Skeletal muscle tissue (tissue), 4 donors: ENCODE data around the gene GANC. TPM values are rescaled to one million over a fixed set of nuclear protein-coding genes. Genes with fewer than 3 reads are reported as not detected.
"Not testable (repeated sequence)": the region's sequence is repeated elsewhere in the genome, so short reads cannot be mapped to it uniquely, and the experiment has no call there.

Source experiments
- H3K27ac ChIP-seq: one replicate; pipeline ENCODE4 v1.7.0; 2013; ENCODE audit warnings: mild to moderate bottlenecking, low read depth, low read length, inconsistent platforms
- H3K27me3 ChIP-seq, 3 donors: one replicate each; pipeline ENCODE4 v1.7.0; 2013; ENCODE audit warnings: low read length in 3 of 3; ENCODE audit not compliant: control insufficient read depth in 3 of 3, insufficient read depth in 3 of 3
- H3K36me3 ChIP-seq, 3 donors: one replicate each; pipeline ENCODE4 v1.7.0; 2013; ENCODE audit warnings: low read length in 3 of 3; ENCODE audit not compliant: control insufficient read depth in 3 of 3, insufficient read depth in 3 of 3
- H3K4me1 ChIP-seq, 3 donors: one replicate each; pipeline ENCODE4 v1.7.0; 2013; ENCODE audit warnings: low read length in 3 of 3, mild to moderate bottlenecking in 3 of 3; ENCODE audit not compliant: control insufficient read depth in 3 of 3, insufficient read depth in 3 of 3
- H3K4me3 ChIP-seq, 3 donors: one replicate each; pipeline ENCODE4 v1.7.0; 2013; ENCODE audit warnings: low read length in 3 of 3
- H3K9ac ChIP-seq, 3 donors: one replicate each; pipeline ENCODE4 v1.7.0; 2013; ENCODE audit warnings: low read length in 3 of 3, mild to moderate bottlenecking in 3 of 3, moderate library complexity in 2 of 3, low read depth in 1 of 3
- H3K9me3 ChIP-seq, 3 donors: one replicate each; pipeline ENCODE4 v1.7.0; 2013; ENCODE audit warnings: low read length in 3 of 3; ENCODE audit not compliant: control insufficient read depth in 3 of 3
- total RNA-seq: library from RNA; depleted of rRNA; stranded (reverse); fragments of >200 nt; gene quantifications from one replicate; pipeline ENCODE4 v1.2.3, GENCODE V29; 2014
- donor health status: Osteomylitis.

The GANC gene
- total RNA-seq, 1 donor from 2014 or later = 11.5 TPM

GRCh38 chr15:42282344-42282743 is 9.3 kb downstream of the GANC start:
- no peaks in the 10 kb centered on the region for H3K9me3 ChIP-seq
- no peaks in the 10 kb centered on the region for H3K27me3 ChIP-seq
- H3K4me1 ChIP-seq = peaks cover 0 to 21% (median 3%) of the 10 kb centered on the region in 3 donors
- peaks cover 11 to 57% (median 34%) of the 10 kb centered on the region in 3 donors for H3K36me3 ChIP-seq
- no peak overlapping the region for H3K9ac ChIP-seq
- no peak overlapping the region for H3K4me3 ChIP-seq
- H3K27ac ChIP-seq = peak overlapping the region; percentile 53

- Histone ChIP-seq H3K4me1 (peaks cover 0 to 21% (median 3%) of the 10 kb centered on the region in 3 donors), H3K9ac (no peak overlapping the region), H3K4me3 (no peak overlapping the region), H3K27me3 (no peaks in the 10 kb centered on the region), H3K27ac (peak overlapping the region; percentile 53), H3K9me3 (no peaks in the 10 kb centered on the region), H3K36me3 (peaks cover 11 to 63% (median 34%) of the 10 kb centered on the region in 3 donors)
Measured at GRCh38 chr15:42282926-42283325, 9.9 kb downstream of the GANC start.

GRCh38 chr15:42283671-42284070 is 10.7 kb downstream of the GANC start:
- H3K36me3 ChIP-seq = peaks cover 11 to 63% (median 37%) of the 10 kb centered on the region in 3 donors
- no peaks in the 10 kb centered on the region for H3K27me3 ChIP-seq
- no peaks in the 10 kb centered on the region for H3K9me3 ChIP-seq
- no peak overlapping the region for H3K9ac ChIP-seq
- H3K4me3 ChIP-seq = no peak overlapping the region
- no peak overlapping the region for H3K27ac ChIP-seq
- H3K4me1 ChIP-seq = peaks cover 0 to 21% (median 3%) of the 10 kb centered on the region in 3 donors

- Histone ChIP-seq H3K9me3 (no peaks in the 10 kb centered on the region), H3K36me3 (peaks cover 11 to 63% (median 41%) of the 10 kb centered on the region in 3 donors), H3K27ac (no peak overlapping the region), H3K9ac (no peak overlapping the region), H3K4me3 (no peak overlapping the region), H3K4me1 (peaks cover 0 to 16% (median 3%) of the 10 kb centered on the region in 3 donors), H3K27me3 (no peaks in the 10 kb centered on the region)
Measured at GRCh38 chr15:42284551-42284950, 11.6 kb downstream of the GANC start.

GRCh38 chr15:42285034-42285433 is 12.0 kb downstream of the GANC start:
- Histone ChIP-seq H3K9ac (no peak overlapping the region), H3K9me3 (no peaks in the 10 kb centered on the region), H3K36me3 (peaks cover 9 to 62% (median 43%) of the 10 kb centered on the region in 3 donors), H3K4me3 (no peak overlapping the region), H3K4me1 (peaks cover 0 to 14% (median 3%) of the 10 kb centered on the region in 3 donors), H3K27ac (no peak overlapping the region), H3K27me3 (no peaks in the 10 kb centered on the region)

GRCh38 chr15:42286445-42287029 is 13.5 kb downstream of the GANC start:
- H3K9me3 ChIP-seq = no peaks in the 10 kb centered on the region
- H3K4me1 ChIP-seq = peaks cover 0 to 12% (median 3%) of the 10 kb centered on the region in 3 donors
- peaks cover 6 to 58% (median 43%) of the 10 kb centered on the region in 3 donors for H3K36me3 ChIP-seq

GRCh38 chr15:42287931-42288330 is 14.9 kb downstream of the GANC start:
- peaks cover 0 to 2% (median 0%) of the 10 kb centered on the region in 3 donors for H3K4me1 ChIP-seq
- H3K4me3 ChIP-seq = no peak overlapping the region
- H3K9ac ChIP-seq = no peak overlapping the region
- H3K9me3 ChIP-seq = no peaks in the 10 kb centered on the region
- H3K27me3 ChIP-seq = no peaks in the 10 kb centered on the region
- peaks cover 17 to 67% (median 56%) of the 10 kb centered on the region in 3 donors for H3K36me3 ChIP-seq
- H3K27ac ChIP-seq = no peak overlapping the region

More at GRCh38 chr15:42286445-42287029, 13.5 kb downstream of the GANC start:
- Histone ChIP-seq H3K27ac (no peak overlapping the region), H3K27me3 (no peaks in the 10 kb centered on the region), H3K9ac (no peak overlapping the region), H3K4me3 (no peak overlapping the region)

GRCh38 chr15:42289166-42289565 is 16.2 kb downstream of the GANC start:
- Histone ChIP-seq H3K4me1 (no peaks in the 10 kb centered on the region), H3K27me3 (no peaks in the 10 kb centered on the region), H3K4me3 (no peak overlapping the region), H3K36me3 (peaks cover 21 to 63% (median 55%) of the 10 kb centered on the region in 3 donors), H3K27ac (no peak overlapping the region), H3K9me3 (no peaks in the 10 kb centered on the region), H3K9ac (no peak overlapping the region)

- not testable (repeated sequence) for H3K27me3 ChIP-seq, H3K27ac ChIP-seq, H3K9me3 ChIP-seq, H3K4me3 ChIP-seq, H3K9ac ChIP-seq, H3K4me1 ChIP-seq
- peaks cover 0 to 18% (median 15%) of the 10 kb centered on the region in 3 donors for H3K36me3 ChIP-seq
Measured at GRCh38 chr15:42301004-42301403, 28.0 kb downstream of the GANC start.

- Histone ChIP-seq H3K9me3 (no peaks in the 10 kb centered on the region), H3K36me3 (peaks cover 22 to 37% (median 32%) of the 10 kb centered on the region in 3 donors), H3K27ac (no peak overlapping the region), H3K4me3 (no peak overlapping the region), H3K27me3 (no peaks in the 10 kb centered on the region), H3K4me1 (no peaks in the 10 kb centered on the region), H3K9ac (no peak overlapping the region)
Measured at GRCh38 chr15:42306681-42307080, 33.7 kb downstream of the GANC start.
